ENCODE results near the gene RWDD2A.

DNA sequence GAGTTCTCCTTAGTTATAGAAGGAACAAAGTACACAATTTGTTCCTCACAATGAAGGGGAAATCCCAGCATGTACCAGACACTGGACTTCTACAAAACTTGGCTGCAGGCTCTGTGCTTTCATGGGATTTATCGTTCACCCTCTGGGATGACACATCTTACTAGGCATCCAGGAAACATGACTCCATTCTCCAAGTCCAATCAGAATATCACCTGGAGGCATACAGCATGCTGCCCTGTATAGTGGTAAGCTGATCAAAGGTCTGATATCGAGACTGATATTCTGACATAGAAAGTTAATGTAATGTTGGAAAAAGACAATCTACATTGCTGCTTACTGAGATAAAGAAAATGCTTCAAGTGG, 6.7 kb downstream of the RWDD2A start:
- TF ChIP-seq EZH2 (IDR thresholded peaks at IDR 0.05; ENCODE audit: low read length, missing control alignments): no peak
- TF ChIP-seq, protein P1, sequence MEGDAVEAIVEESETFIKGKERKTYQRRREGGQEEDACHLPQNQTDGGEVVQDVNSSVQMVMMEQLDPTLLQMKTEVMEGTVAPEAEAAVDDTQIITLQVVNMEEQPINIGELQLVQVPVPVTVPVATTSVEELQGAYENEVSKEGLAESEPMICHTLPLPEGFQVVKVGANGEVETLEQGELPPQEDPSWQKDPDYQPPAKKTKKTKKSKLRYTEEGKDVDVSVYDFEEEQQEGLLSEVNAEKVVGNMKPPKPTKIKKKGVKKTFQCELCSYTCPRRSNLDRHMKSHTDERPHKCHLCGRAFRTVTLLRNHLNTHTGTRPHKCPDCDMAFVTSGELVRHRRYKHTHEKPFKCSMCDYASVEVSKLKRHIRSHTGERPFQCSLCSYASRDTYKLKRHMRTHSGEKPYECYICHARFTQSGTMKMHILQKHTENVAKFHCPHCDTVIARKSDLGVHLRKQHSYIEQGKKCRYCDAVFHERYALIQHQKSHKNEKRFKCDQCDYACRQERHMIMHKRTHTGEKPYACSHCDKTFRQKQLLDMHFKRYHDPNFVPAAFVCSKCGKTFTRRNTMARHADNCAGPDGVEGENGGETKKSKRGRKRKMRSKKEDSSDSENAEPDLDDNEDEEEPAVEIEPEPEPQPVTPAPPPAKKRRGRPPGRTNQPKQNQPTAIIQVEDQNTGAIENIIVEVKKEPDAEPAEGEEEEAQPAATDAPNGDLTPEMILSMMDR (conservative IDR thresholded peaks at IDR 0.05 in 1 of 2, IDR thresholded peaks at IDR 0.05 in 1 of 2; ENCODE audit: low read depth in 1 of 2, low read length in 2 of 2): no peak
